Stomach (tissue), 4 donors: ENCODE results near the gene SMC2.

Experiments
- POLR2AphosphoS5 ChIP-seq, 3 donors: sonication (generic); formaldehyde crosslinking; IDR thresholded peaks; one replicate each; pipeline ENCODE4 v1.6.1; 2016; ENCODE audit warnings: antibody characterized with exemption in 3 of 3
- TF ChIP-seq, protein P1 (sequence below), 7 experiments: fragments of 450-650 bp in 4 of 7; fragments of 200-600 bp in 3 of 7; sonication (generic) in 3 of 7; IDR thresholded peaks; one replicate each; pipeline ENCODE4 v1.5.1; 2016 to 2019; ENCODE audit warnings: antibody characterized with exemption in 7 of 7, control low read depth in 2 of 7, mild to moderate bottlenecking in 1 of 7

- TF ChIP-seq, protein P1, sequence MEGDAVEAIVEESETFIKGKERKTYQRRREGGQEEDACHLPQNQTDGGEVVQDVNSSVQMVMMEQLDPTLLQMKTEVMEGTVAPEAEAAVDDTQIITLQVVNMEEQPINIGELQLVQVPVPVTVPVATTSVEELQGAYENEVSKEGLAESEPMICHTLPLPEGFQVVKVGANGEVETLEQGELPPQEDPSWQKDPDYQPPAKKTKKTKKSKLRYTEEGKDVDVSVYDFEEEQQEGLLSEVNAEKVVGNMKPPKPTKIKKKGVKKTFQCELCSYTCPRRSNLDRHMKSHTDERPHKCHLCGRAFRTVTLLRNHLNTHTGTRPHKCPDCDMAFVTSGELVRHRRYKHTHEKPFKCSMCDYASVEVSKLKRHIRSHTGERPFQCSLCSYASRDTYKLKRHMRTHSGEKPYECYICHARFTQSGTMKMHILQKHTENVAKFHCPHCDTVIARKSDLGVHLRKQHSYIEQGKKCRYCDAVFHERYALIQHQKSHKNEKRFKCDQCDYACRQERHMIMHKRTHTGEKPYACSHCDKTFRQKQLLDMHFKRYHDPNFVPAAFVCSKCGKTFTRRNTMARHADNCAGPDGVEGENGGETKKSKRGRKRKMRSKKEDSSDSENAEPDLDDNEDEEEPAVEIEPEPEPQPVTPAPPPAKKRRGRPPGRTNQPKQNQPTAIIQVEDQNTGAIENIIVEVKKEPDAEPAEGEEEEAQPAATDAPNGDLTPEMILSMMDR (IDR thresholded peaks at IDR 0.05) = no peak
- TF ChIP-seq POLR2AphosphoS5 (IDR thresholded peaks at IDR 0.05) = no peak
Measured at GRCh38 chr9:104091708-104092107, 2.4 kb upstream of the SMC2 start.
